Caco-2 (cell line): ENCODE results near the gene FUT6. TPM values are rescaled to one million over a fixed set of nuclear protein-coding genes. Genes with fewer than 3 reads are reported as not detected.

ENCODE experiments used
- BruUV-seq: library from RNA; stranded (reverse); fragments of 400-500 nt; replicated peaks from 2 replicates; lab custom pipeline; 2021; lab: Mats Ljungman, UMichigan
- CTCF ChIA-PET: fragments of 300-600 bp; sonication (Branson Sonifier 250); formaldehyde crosslinking; loops from one replicate; lab custom pipeline; 2022; ENCODE audit warnings: antibody characterized with exemption; lab: Charles Lee
- POLR2A ChIA-PET: fragments of 300-600 bp; sonication (Branson Sonifier 250); formaldehyde crosslinking; loops from one replicate; lab custom pipeline; 2022; ENCODE audit warnings: antibody characterized with exemption; lab: Charles Lee
- DNase-seq, 2 experiments: peaks; one replicate each; pipeline versions ENCODE4 v3.0.0 to v3.0.0-alpha.2; 2020 to 2022
- H3K27me3 ChIP-seq: replicated peaks from 2 replicates; pipeline ENCODE4 v1.6.0; 2011; ENCODE audit warnings: low read length; ENCODE audit not compliant: control insufficient read depth, insufficient read depth
- H3K36me3 ChIP-seq: 2 replicates; pipeline ENCODE4 v1.5.1; 2011; ENCODE audit warnings: low read length; ENCODE audit not compliant: control insufficient read depth, insufficient read depth
- H3K4me1 ChIP-seq: fragments of 250-450 bp; sonication (Bioruptor Pico); 2 replicates; pipeline ENCODE4 v1.5.1; 2020; ENCODE audit warnings: mild to moderate bottlenecking
- H3K4me3 ChIP-seq: 2 replicates; pipeline ENCODE4 v1.5.1; 2011; ENCODE audit warnings: low read depth, mild to moderate bottlenecking, control low read depth, low read length
- H3K9me3 ChIP-seq: fragments of 250-450 bp; sonication (Bioruptor Pico); 2 replicates; pipeline ENCODE4 v1.5.1; 2020; ENCODE audit warnings: mild to moderate bottlenecking, moderate library complexity
- H3K27ac Mint-ChIP-seq: one replicate; pipeline ENCODE4 v1.8.0; 2022; ENCODE audit warnings: mixed read lengths; ENCODE audit not compliant: unreplicated experiment
- H3K27me3 Mint-ChIP-seq: one replicate; pipeline ENCODE4 v1.8.0; 2022; ENCODE audit warnings: mixed read lengths; ENCODE audit not compliant: insufficient read depth, unreplicated experiment
- H3K36me3 Mint-ChIP-seq: one replicate; pipeline ENCODE4 v1.8.0; 2022; ENCODE audit warnings: mild to moderate bottlenecking, mixed read lengths; ENCODE audit not compliant: insufficient read depth, unreplicated experiment
- H3K4me1 Mint-ChIP-seq: one replicate; pipeline ENCODE4 v1.8.0; 2022; ENCODE audit warnings: low read depth, mixed read lengths; ENCODE audit not compliant: unreplicated experiment
- H3K4me3 Mint-ChIP-seq: one replicate; pipeline ENCODE4 v1.8.0; 2022; ENCODE audit warnings: mild to moderate bottlenecking, moderate library complexity, mixed read lengths; ENCODE audit not compliant: unreplicated experiment
- H3K9me3 Mint-ChIP-seq: one replicate; pipeline ENCODE4 v1.8.0; 2022; ENCODE audit warnings: mixed read lengths; ENCODE audit not compliant: unreplicated experiment
- CTCF ChIP-seq, 2 experiments: fragments of 200-600 bp in 1 of 2; IDR thresholded peaks; 1 replicate in 1 of 2; 2 replicates in 1 of 2; pipeline versions ENCODE4 v1.5.1 to v1.8.0; 2011 to 2022; ENCODE audit warnings: antibody characterized with exemption in 1 of 2, control low read depth in 1 of 2, inconsistent platforms in 1 of 2, low read depth in 1 of 2, low read length in 1 of 2, mild to moderate bottlenecking in 1 of 2, moderate library complexity in 1 of 2; ENCODE audit not compliant: insufficient read depth in 1 of 2, severe bottlenecking in 1 of 2, unreplicated experiment in 1 of 2
- intact Hi-C: fragments of 100-400 bp; cut with micrococcal nuclease; formaldehyde crosslinking; loops from one replicate; pipeline ENCODE4 v1.10.0; 2022; ENCODE audit not compliant: unreplicated experiment
- total RNA-seq: library from RNA; stranded (reverse); gene quantifications from 2 replicates; pipeline ENCODE4 v1.2.3, GENCODE V29; 2022

The FUT6 gene
- total RNA-seq, 1 experiment from 2014 or later: not detected

DNA sequence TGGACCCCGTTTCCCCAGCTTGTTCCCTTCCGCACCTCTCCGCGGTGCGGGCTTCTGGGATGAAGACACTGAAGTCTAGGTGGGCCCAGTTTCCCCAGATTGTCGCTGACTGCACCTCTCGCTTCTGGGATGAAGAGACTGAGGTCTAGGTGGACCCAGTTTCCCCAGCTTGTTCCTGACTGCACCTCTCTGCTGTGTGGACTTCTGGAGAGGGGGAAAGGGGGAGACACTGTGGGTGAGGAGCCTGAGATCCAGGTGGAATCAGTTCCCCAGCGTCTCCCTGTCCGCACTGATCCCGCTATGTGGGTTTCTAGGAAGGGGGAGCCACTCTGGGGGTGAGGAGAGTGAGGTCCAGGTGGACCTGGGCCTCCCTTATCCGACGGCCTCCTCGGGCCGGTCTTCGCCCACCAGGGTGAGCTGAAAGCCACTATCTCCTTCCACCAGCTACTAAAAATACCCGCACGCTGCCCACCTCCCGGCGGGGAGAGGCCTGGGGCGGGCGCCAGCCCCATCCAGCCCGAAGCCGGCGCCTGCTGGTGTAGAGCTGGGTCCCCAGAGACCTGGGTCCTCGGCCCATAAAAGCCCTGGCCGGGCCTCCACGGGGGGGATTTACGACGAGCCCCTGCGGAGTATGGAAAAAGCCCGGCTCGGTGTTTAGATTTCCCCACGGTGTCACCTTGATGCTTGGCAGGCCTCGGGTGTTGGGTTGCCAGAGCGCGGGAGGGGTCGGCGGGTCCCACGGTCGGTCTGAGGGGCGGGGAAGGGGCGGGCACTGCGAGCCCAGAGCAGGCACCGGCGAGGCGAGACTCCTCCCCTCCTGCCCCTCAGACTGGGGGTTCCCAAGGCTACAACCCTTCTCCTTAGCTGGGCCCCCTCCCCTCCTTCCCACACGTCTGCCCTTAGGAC is 10.6 kb downstream of the FUT6 start:
- CTCF ChIA-PET: interaction anchor here (0.6 to 2.8 kb wide), 3 partner anchors 25 to 159 kb away, joined by 3 to 39 read pairs (median 18); partner anchors contain the start of genes NDUFA11 and VMAC
- POLR2A ChIA-PET: interaction anchor here (0.9 to 1.5 kb wide), 5 partner anchors 12 to 109 kb away, joined by 5 to 27 read pairs (median 10); partner anchors contain the start of genes CATSPERD, LONP1, NDUFA11 and VMAC
- BruUV-seq: TSS peak; percentile 98

DNA sequence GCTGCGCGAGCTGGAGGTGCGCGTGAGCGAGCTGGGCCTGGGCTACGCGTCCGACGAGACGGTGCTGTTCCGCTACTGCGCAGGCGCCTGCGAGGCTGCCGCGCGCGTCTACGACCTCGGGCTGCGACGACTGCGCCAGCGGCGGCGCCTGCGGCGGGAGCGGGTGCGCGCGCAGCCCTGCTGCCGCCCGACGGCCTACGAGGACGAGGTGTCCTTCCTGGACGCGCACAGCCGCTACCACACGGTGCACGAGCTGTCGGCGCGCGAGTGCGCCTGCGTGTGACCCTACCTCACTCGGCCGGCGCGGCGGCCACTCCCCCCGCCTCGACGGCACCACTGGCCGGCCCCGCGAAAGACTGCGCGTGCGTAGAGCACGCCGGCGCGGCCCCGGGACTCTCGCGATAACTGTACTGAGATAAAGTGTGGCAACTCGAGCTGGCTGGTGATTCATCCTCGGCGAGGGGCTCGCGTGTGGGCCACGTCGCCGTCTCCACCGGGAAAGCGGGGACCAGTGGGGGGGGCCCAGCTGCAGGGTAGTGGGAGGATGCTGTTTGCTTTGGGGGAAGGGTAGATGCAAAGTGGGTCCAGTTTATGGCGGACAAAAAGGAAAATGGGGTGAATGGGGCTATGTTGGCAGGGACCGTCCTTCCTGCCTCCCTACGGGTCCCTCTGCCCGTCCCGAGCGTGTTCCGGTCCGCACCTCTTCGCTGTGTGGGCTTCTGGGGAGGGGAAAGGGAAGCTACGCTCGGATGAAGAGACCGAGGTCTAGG is 11.4 kb downstream of the FUT6 start:
- H3K36me3 ChIP-seq: no peaks in the 10 kb centered on the region
- BruUV-seq: no TSS peak
- H3K36me3 Mint-ChIP-seq: peaks cover 12% of the 10 kb centered on the region
- intact Hi-C loops: loop anchor here (5.0 kb wide), 1 partner anchor 74 kb away; the partner anchor contains the start of genes NDUFA11 and VMAC
- peak overlapping the region; percentile 80 for H3K27ac Mint-ChIP-seq
- no peaks in the 10 kb centered on the region for H3K27me3 ChIP-seq
- ChIA-PET POLR2A (interaction anchor here (0.5 to 1.5 kb wide), 8 partner anchors 13 to 391 kb away, joined by 3 to 27 read pairs (median 5); partner anchors contain the start of genes CATSPERD, LONP1, NDUFA11 and VMAC), CTCF (interaction anchor here (0.5 to 2.8 kb wide), 5 partner anchors 19 to 512 kb away, joined by 3 to 39 read pairs (median 5); partner anchors contain the start of genes NDUFA11 and VMAC)
- no peak for TF ChIP-seq CTCF (IDR thresholded peaks at IDR 0.05; ENCODE audit: insufficient read depth in 1 of 2, low read depth in 1 of 2, low read length in 1 of 2, severe bottlenecking in 1 of 2, unreplicated experiment in 1 of 2)
- no peaks in the 10 kb centered on the region for H3K27me3 Mint-ChIP-seq
- peaks cover 5% of the 10 kb centered on the region; the same call in 1 of the 2 replicates for H3K4me1 ChIP-seq
- H3K9me3 ChIP-seq: no peaks in the 10 kb centered on the region
- peaks cover 7% of the 10 kb centered on the region for H3K4me1 Mint-ChIP-seq
- peak; percentile 95 to 97 for DNase-seq
- H3K4me3 Mint-ChIP-seq: peak overlapping the region; percentile 88
- peak overlapping the region; percentile 88 for H3K4me3 ChIP-seq
- no peaks in the 10 kb centered on the region for H3K9me3 Mint-ChIP-seq

More for the DNA sequence above, 10.6 kb downstream of the FUT6 start:
- no peak for DNase-seq
- peaks cover 7% of the 10 kb centered on the region for H3K4me1 Mint-ChIP-seq
- TF ChIP-seq CTCF (IDR thresholded peaks at IDR 0.05; ENCODE audit: insufficient read depth in 1 of 2, low read depth in 1 of 2, low read length in 1 of 2, severe bottlenecking in 1 of 2, unreplicated experiment in 1 of 2): no peak
- no peaks in the 10 kb centered on the region for H3K27me3 ChIP-seq
- no peaks in the 10 kb centered on the region for H3K27me3 Mint-ChIP-seq
- intact Hi-C loops: loop anchor here (5.0 kb wide), 1 partner anchor 73 kb away; the partner anchor contains the start of genes NDUFA11 and VMAC
- peak overlapping the region; percentile 88 for H3K4me3 Mint-ChIP-seq
- peak overlapping the region; percentile 80 for H3K27ac Mint-ChIP-seq
- H3K36me3 Mint-ChIP-seq: peaks cover 12% of the 10 kb centered on the region
- no peaks in the 10 kb centered on the region for H3K9me3 ChIP-seq
- no peaks in the 10 kb centered on the region for H3K9me3 Mint-ChIP-seq
- H3K36me3 ChIP-seq: no peaks in the 10 kb centered on the region
- H3K4me3 ChIP-seq: peak overlapping the region; percentile 88
- peaks cover 5% of the 10 kb centered on the region; the same call in 1 of the 2 replicates for H3K4me1 ChIP-seq
